Mesenchymal stem cell (in vitro differentiated cells and primary cell): Measurements from ENCODE around the gene BOC. TPM values are rescaled to one million over a fixed set of nuclear protein-coding genes. Genes with fewer than 3 reads are reported as not detected.

Experiments used
- DNase-seq: peaks from one replicate; pipeline ENCODE4 v3.0.0-alpha.2; 2013
- H2AFZ ChIP-seq: one replicate; pipeline ENCODE4 v1.6.1; 2013; ENCODE audit warnings: low read depth, mild to moderate bottlenecking, control low read depth, inconsistent platforms, low read length, moderate library complexity
- H2AK5ac ChIP-seq: 2 replicates; pipeline ENCODE4 v1.6.1; 2013; ENCODE audit warnings: low read length, moderate library complexity, mild to moderate bottlenecking, inconsistent platforms; ENCODE audit not compliant: severe bottlenecking
- H2BK120ac ChIP-seq: one replicate; pipeline ENCODE4 v1.6.1; 2013; ENCODE audit warnings: low read depth, mild to moderate bottlenecking, inconsistent platforms, low read length, moderate library complexity
- H2BK12ac ChIP-seq, 2 experiments: one replicate each; pipeline ENCODE4 v1.6.1; 2013; ENCODE audit warnings: inconsistent platforms in 2 of 2, low read length in 2 of 2, mild to moderate bottlenecking in 2 of 2, moderate library complexity in 2 of 2, control low read depth in 1 of 2
- H2BK15ac ChIP-seq: one replicate; pipeline ENCODE4 v1.6.1; 2013; ENCODE audit warnings: mild to moderate bottlenecking, low read depth, inconsistent platforms; ENCODE audit not compliant: poor library complexity, severe bottlenecking
- H2BK5ac ChIP-seq: 2 replicates; pipeline ENCODE4 v1.6.1; 2013; ENCODE audit warnings: low read depth, mild to moderate bottlenecking, low read length, control low read depth, inconsistent platforms; ENCODE audit not compliant: poor library complexity, severe bottlenecking
- H3K14ac ChIP-seq, 2 experiments: one replicate each; pipeline ENCODE4 v1.6.1; 2013; ENCODE audit warnings: inconsistent platforms in 2 of 2, low read length in 2 of 2, control low read depth in 1 of 2, mild to moderate bottlenecking in 1 of 2, moderate library complexity in 1 of 2
- H3K18ac ChIP-seq, 2 experiments: one replicate each; pipeline ENCODE4 v1.6.1; 2013; ENCODE audit warnings: inconsistent platforms in 2 of 2, low read length in 2 of 2, control low read depth in 1 of 2, low read depth in 1 of 2, mild to moderate bottlenecking in 1 of 2
- H3K23ac ChIP-seq, 2 experiments: one replicate each; pipeline ENCODE4 v1.6.1; 2013; ENCODE audit warnings: inconsistent platforms in 2 of 2, low read length in 2 of 2, mild to moderate bottlenecking in 2 of 2, moderate library complexity in 2 of 2, control low read depth in 1 of 2
- H3K27ac ChIP-seq: 2 replicates; pipeline ENCODE4 v1.5.1; 2013; ENCODE audit warnings: mild to moderate bottlenecking, moderate library complexity, low read length, control low read depth, inconsistent platforms; ENCODE audit not compliant: poor library complexity, severe bottlenecking
- H3K27me3 ChIP-seq, 2 experiments: 2 replicates each; pipeline versions ENCODE4 v1.6.1 to v1.7.0; 2013; ENCODE audit warnings: low read length in 2 of 2, mild to moderate bottlenecking in 2 of 2, moderate library complexity in 2 of 2, control low read depth in 1 of 2, inconsistent platforms in 1 of 2; ENCODE audit not compliant: control insufficient read depth in 1 of 2, insufficient read depth in 1 of 2
- H3K36me3 ChIP-seq, 2 experiments: 2 replicates each; pipeline versions ENCODE4 v1.6.1 to v1.7.0; 2013; ENCODE audit warnings: low read length in 2 of 2, control low read depth in 1 of 2, inconsistent platforms in 1 of 2, low read depth in 1 of 2, mild to moderate bottlenecking in 1 of 2; ENCODE audit not compliant: insufficient read depth in 2 of 2, control insufficient read depth in 1 of 2
- H3K4ac ChIP-seq, 2 experiments: one replicate each; pipeline ENCODE4 v1.6.1; 2013; ENCODE audit warnings: inconsistent platforms in 2 of 2, low read length in 2 of 2, mild to moderate bottlenecking in 2 of 2, moderate library complexity in 2 of 2, control low read depth in 1 of 2, low read depth in 1 of 2
- H3K4me1 ChIP-seq: 2 replicates; pipeline ENCODE4 v1.6.1; 2013; ENCODE audit warnings: low read depth, low read length, control low read depth; ENCODE audit not compliant: control insufficient read depth, insufficient read depth
- H3K4me2 ChIP-seq: 2 replicates; pipeline ENCODE4 v1.6.1; 2013; ENCODE audit warnings: low read length, mild to moderate bottlenecking, inconsistent platforms; ENCODE audit not compliant: poor library complexity, severe bottlenecking
- H3K4me3 ChIP-seq, 2 experiments: 2 replicates each; pipeline versions ENCODE4 v1.5.1 to v1.7.0; 2013; ENCODE audit warnings: low read length in 2 of 2, mild to moderate bottlenecking in 2 of 2, control low read depth in 1 of 2, low read depth in 1 of 2; ENCODE audit not compliant: insufficient read depth in 1 of 2
- H3K79me1 ChIP-seq: replicated peaks from 2 replicates; pipeline ENCODE4 v1.6.1; 2013; ENCODE audit warnings: mild to moderate bottlenecking, control low read depth, low read length, inconsistent platforms; ENCODE audit not compliant: poor library complexity, severe bottlenecking
- H3K9ac ChIP-seq: 2 replicates; pipeline ENCODE4 v1.7.0; 2013; ENCODE audit warnings: mild to moderate bottlenecking, low read length, moderate library complexity
- H3K9me3 ChIP-seq: 2 replicates; pipeline ENCODE4 v1.7.0; 2013; ENCODE audit warnings: mild to moderate bottlenecking, low read length; ENCODE audit not compliant: control insufficient read depth
- H4K8ac ChIP-seq: one replicate; pipeline ENCODE4 v1.6.1; 2013; ENCODE audit warnings: inconsistent platforms, mild to moderate bottlenecking, low read length, moderate library complexity
- H4K91ac ChIP-seq: one replicate; pipeline ENCODE4 v1.6.1; 2013; ENCODE audit warnings: mild to moderate bottlenecking, low read length, inconsistent platforms
- WGBS: methylation state at CpG from one replicate; pipeline ENCODE4 v1.1.7; 2013; ENCODE audit warnings: mixed read lengths; 5-methylcytosine and 5-hydroxymethylcytosine counted together
- polyA plus RNA-seq, 2 experiments: library from polyadenylated mRNA; stranded (reverse); fragments of 200-250 nt; gene quantifications; one replicate each; pipeline ENCODE4 v1.2.3, GENCODE V29; 2013

BOC gene, protein sequence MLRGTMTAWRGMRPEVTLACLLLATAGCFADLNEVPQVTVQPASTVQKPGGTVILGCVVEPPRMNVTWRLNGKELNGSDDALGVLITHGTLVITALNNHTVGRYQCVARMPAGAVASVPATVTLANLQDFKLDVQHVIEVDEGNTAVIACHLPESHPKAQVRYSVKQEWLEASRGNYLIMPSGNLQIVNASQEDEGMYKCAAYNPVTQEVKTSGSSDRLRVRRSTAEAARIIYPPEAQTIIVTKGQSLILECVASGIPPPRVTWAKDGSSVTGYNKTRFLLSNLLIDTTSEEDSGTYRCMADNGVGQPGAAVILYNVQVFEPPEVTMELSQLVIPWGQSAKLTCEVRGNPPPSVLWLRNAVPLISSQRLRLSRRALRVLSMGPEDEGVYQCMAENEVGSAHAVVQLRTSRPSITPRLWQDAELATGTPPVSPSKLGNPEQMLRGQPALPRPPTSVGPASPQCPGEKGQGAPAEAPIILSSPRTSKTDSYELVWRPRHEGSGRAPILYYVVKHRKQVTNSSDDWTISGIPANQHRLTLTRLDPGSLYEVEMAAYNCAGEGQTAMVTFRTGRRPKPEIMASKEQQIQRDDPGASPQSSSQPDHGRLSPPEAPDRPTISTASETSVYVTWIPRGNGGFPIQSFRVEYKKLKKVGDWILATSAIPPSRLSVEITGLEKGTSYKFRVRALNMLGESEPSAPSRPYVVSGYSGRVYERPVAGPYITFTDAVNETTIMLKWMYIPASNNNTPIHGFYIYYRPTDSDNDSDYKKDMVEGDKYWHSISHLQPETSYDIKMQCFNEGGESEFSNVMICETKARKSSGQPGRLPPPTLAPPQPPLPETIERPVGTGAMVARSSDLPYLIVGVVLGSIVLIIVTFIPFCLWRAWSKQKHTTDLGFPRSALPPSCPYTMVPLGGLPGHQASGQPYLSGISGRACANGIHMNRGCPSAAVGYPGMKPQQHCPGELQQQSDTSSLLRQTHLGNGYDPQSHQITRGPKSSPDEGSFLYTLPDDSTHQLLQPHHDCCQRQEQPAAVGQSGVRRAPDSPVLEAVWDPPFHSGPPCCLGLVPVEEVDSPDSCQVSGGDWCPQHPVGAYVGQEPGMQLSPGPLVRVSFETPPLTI
- polyA plus RNA-seq (2013, experiment 1 of 2): 40.7 TPM
- polyA plus RNA-seq (2013, experiment 2 of 2): 41.6 TPM

DNA sequence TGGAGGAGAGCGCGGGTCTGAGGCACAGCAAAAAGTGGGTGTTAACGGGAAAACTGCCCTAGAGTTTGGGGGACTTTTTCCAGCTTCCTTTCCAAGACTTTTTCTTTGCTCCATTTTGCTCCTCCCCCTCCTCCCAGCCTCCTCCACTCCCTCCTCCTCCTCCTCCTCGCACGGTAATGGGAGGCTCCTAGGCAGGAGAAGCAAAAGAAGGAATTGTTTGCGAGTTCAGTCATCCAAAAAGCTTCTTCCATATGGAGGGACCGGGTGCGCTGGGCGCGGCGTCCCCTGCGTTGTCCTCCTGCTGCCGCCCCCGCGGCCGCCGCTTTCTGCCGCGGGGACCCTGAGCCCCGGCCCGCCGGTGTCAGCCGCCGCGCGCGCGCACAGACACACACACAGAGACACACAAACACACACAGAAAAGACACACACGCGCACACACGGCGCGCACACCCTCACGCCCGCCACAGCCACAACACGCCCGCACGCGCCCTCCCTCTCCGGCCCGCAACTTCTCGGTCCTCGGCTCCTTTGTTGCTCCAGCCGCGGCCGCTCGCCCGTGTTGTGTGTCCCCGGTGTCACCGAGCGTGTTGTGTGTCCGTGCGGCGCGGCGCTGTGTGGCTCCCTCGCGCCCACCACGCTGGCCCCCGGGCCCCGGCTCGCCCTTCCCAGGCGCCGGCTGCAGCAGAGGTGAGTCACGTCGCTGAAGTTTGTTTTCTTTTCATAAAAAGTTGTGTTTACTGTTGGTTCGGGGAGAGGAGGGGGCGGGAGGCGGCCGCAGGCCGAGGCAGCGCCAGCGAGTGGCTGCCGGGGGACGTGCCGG lies at the start of gene BOC:
BOC (plus strand) TSS at position 228 of the 820 bp plus-strand sequence. CDS start 38,246 bp downstream, outside the sequence.
- Histone ChIP-seq H3K79me1 (peaks cover 12% of the 10 kb centered on the region), H2AFZ (peak within 1 kb of the TSS; percentile 59), H4K91ac (peak within 1 kb of the TSS; percentile 96), H3K27ac (peak within 1 kb of the TSS; percentile 58), H2AK5ac (no peak within 1 kb of the TSS), H4K8ac (peak within 1 kb of the TSS; percentile 94), H3K9me3 (no peaks in the 10 kb centered on the region), H3K14ac (peak within 1 kb of the TSS; percentile 59 to 99), H2BK120ac (peak within 1 kb of the TSS; percentile 95), H3K27me3 (no peaks in the 10 kb centered on the region), H3K18ac (peak within 1 kb of the TSS; percentile 87 to 100), H3K23ac (peak within 1 kb of the TSS in 1 of 2 experiments; percentile 97), H3K4me2 (peak within 1 kb of the TSS; percentile 81), H3K4me1 (peaks cover 10% of the 10 kb centered on the region), H2BK12ac (peak within 1 kb of the TSS; percentile 95), H3K4ac (peak within 1 kb of the TSS; percentile 83 to 94), H3K36me3 (peaks cover 0 to 6% of the 10 kb centered on the region in 2 experiments), H2BK5ac (peak within 1 kb of the TSS; percentile 46), H3K4me3 (peak within 1 kb of the TSS; percentile 79 to 92), H2BK15ac (peak within 1 kb of the TSS; percentile 90), H3K9ac (peak within 1 kb of the TSS; percentile 96)
- peak; percentile 79 for DNase-seq
- under 1% methylated on average over 61 of the region's 76 CpGs for WGBS

DNA sequence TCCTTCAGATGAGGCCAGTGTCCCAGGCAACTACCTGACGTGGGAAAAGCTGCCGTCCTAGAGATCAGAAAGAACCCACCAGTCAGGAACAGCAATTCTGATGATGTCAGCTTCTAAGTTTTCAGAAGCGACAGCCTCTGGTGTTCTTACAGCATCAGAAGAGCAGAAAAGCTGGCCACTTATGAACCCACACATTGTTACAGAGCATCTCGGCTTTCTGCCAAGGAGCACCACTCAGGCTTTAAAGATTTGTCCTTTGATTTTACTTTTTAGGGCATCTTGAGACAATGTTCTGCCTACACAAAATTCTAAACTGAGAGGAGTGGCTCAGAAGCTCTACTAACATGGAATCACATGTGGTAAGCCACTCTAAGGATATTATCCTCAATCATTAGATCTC lies 49.7 kb upstream of the BOC start:
- H3K23ac ChIP-seq: no peak overlapping the region

DNA sequence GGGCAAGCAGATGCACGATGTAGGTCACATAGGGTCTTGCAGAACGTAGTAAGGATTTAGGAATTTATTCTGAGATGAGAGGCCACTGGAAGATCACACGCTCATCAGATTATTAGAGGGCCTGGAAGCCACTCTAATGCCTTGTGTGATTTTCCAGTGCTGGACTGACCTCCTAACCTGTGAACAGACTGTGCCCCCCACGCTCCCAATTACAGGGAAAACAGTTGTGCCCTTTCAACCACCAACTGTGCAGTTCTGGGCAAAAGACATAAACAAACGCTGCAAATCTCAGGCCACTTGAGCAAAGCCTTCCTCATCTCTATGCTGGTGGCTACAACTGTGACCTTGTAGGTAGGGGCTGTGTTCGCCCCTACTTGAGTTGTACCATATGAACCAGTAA lies 48.2 kb upstream of the BOC start:
- Histone ChIP-seq H3K79me1 (no peaks in the 10 kb centered on the region), H2BK15ac (no peak overlapping the region), H3K4me2 (no peak overlapping the region), H2AK5ac (no peak overlapping the region), H4K91ac (peak overlapping the region; percentile 9), H3K4me1 (peaks cover 4% of the 10 kb centered on the region), H3K18ac (peak overlapping the region in 1 of 2 experiments; percentile 71), H3K36me3 (no peaks in the 10 kb centered on the region), H2BK12ac (peak overlapping the region in 1 of 2 experiments; percentile 84), H2BK5ac (no peak overlapping the region), H3K4me3 (no peak overlapping the region), H3K4ac (peak overlapping the region in 1 of 2 experiments; percentile 53), H2AFZ (no peak overlapping the region), H3K27ac (no peak overlapping the region), H2BK120ac (peak overlapping the region; percentile 9), H3K14ac (no peak overlapping the region), H3K9ac (no peak overlapping the region), H4K8ac (no peak overlapping the region), H3K9me3 (no peaks in the 10 kb centered on the region), H3K23ac (no peak overlapping the region), H3K27me3 (no peaks in the 10 kb centered on the region)
- DNase-seq: no peak
- WGBS: 73% methylated on average over 6 of the region's 6 CpGs

More for the DNA sequence above, 49.7 kb upstream of the BOC start:
- peak overlapping the region; percentile 7 to 75 for H2BK12ac ChIP-seq
- H3K4ac ChIP-seq: no peak overlapping the region
- H3K4me3 ChIP-seq: no peak overlapping the region
- no peaks in the 10 kb centered on the region for H3K9me3 ChIP-seq
- peak overlapping the region; percentile 12 for H4K8ac ChIP-seq
- H2BK15ac ChIP-seq: no peak overlapping the region
- H3K4me2 ChIP-seq: no peak overlapping the region
- H3K14ac ChIP-seq: no peak overlapping the region
- no peaks in the 10 kb centered on the region for H3K36me3 ChIP-seq
- no peak overlapping the region for H2AFZ ChIP-seq
- no peaks in the 10 kb centered on the region for H3K79me1 ChIP-seq
- H3K4me1 ChIP-seq: no peaks in the 10 kb centered on the region
- 95% methylated on average over 4 of the region's 4 CpGs for WGBS
- no peak overlapping the region for H3K27ac ChIP-seq
- no peak overlapping the region for H3K9ac ChIP-seq
- peak overlapping the region; percentile 65 for H4K91ac ChIP-seq
- peak overlapping the region; percentile 15 for H2BK120ac ChIP-seq
- H3K27me3 ChIP-seq: no peaks in the 10 kb centered on the region
- H2BK5ac ChIP-seq: no peak overlapping the region
- H3K18ac ChIP-seq: peak overlapping the region in 1 of 2 experiments; percentile 48
- H2AK5ac ChIP-seq: no peak overlapping the region
- DNase-seq: no peak
